HG02970 (cell line): ENCODE measurements around the gene THPO.
A peak's percentile ranks its signal among the peaks of the same experiment; 100 is the strongest.

Source experiments
- ATAC-seq: cut with Tn5 transposase; IDR thresholded peaks from one replicate; pipeline ENCODE4 v1.9.1; 2021; ENCODE audit warnings: mild to moderate bottlenecking, moderate library complexity, moderate number of reproducible peaks; ENCODE audit not compliant: unreplicated experiment, low FRiP score

Gene THPO

DNA sequence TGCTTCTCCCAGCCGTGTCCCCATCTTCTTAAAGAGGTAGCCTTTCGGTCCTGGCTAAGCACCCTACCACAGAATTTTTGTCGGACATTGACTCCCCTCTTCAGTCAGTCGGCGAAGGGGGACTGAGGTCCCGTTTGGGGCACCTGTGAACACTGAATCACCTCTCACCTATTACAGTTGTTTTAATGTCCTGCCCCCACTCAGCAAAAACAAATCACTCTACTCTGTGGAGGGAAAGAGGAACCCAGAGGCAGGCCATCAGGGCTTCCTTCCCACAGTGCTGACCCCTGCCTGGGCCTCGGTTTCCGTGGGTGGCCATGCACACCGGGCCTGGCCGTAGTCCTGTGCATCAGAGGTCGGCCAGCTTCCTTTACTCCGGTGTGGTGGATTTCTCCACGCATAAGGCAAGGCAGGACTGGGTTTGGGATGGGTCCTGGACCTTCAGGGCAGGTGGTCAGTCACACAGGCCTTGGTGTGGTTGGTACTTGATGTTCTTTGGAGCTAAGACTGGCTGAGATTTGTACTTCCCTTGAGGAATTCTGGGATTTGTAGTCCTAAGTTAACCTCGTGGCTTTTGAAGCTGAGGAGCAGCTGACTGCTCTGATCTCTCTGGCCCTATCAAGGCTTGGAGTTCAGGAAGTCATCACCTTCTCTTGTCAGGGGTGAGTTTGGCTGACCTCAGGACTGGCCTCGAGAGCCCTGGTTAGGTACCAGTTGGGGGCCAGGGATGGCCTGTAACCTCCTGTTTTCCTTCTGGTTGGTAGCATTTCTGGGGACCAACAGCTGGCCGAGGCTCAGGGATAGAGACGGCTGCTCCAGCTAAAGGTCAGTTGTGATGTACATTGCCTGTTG is 41.2 kb downstream of the THPO start:
- no peak for ATAC-seq

DNA sequence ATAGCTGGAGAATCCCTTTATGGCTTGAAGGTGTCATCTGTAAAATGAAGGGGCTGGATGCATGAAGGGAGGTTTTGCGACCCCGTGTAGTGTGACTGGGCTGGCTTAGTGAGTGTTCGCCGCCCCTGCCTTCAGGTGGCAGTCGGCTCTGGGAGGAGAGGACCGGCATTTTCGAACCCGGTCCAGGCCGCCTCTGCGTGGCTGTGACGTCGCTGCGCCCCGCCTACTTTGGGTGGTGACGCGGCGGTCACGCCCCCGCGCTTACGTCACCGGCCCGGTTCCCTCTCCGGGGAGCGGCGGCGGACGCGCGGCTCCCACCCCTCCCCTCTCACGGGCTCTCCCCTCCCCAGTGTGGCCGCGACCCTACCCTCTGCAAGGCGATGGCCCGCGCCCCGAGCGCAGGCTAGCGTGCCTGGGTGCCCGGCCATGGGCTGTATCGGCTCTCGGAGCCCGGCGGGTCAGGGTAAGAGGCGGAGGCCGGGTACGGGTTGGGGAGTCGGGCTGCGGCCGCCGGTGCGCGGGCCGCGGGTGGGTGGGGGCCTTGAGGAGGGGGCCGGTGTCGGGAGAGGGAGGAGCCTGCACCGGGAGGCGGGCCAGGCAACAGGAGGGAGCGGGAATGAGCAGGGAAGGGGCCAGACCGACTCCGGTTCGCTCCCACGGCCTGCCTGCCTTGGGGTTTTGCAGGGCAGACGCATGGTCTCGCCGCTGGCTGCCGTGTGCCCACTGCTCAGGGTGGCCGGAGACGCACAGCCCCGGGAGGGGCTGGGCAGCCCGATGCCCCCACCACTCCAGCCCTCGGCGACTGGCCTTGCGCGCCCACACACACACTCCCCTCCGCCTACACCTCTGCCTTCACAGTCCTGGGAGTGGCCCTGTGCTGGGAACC is 42.1 kb downstream of the THPO start:
- ATAC-seq: peak; percentile 63

DNA sequence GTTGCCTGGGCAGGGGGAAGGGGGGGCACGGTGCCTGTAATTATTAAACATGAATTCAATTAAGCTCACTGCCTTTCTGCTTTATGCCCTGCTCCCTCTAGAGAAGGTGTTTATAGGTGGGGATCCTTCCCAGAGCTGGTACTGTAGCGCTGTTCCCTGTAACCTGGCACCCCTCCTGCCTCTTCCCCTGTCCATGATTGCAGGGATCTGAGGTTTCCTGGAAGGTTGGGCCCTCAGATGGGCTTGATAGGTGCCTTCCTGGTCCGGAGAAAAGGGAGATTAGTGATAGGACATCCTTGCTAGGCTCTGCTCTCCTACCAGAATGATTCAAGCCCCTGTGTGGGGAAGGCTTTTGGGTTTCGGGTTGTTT is 42.7 kb downstream of the THPO start:
- peak; percentile 8 for ATAC-seq

DNA sequence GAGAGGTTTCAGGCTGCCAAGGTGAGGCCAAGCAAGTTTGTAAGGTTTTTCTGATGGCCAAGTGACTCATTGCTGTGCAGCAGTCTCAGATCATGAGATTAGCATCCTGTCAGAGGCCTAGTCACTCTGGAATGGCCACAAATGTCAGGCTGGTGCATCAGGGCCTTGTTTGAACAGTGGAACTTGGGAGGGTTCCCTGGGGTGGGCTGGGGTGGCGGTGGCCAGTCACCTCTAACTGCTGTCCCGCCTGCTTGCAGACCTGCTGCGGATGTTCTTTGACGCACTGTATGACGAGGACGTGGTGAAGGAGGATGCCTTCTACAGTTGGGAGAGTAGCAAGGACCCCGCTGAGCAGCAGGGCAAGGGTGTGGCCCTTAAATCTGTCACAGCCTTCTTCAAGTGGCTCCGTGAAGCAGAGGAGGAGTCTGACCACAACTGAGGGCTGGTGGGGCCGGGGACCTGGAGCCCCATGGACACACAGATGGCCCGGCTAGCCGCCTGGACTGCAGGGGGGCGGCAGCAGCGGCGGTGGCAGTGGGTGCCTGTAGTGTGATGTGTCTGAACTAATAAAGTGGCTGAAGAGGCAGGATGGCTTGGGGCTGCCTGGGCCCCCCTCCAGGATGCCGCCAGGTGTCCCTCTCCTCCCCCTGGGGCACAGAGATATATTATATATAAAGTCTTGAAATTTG is 43.4 kb downstream of the THPO start:
- ATAC-seq: no peak

DNA sequence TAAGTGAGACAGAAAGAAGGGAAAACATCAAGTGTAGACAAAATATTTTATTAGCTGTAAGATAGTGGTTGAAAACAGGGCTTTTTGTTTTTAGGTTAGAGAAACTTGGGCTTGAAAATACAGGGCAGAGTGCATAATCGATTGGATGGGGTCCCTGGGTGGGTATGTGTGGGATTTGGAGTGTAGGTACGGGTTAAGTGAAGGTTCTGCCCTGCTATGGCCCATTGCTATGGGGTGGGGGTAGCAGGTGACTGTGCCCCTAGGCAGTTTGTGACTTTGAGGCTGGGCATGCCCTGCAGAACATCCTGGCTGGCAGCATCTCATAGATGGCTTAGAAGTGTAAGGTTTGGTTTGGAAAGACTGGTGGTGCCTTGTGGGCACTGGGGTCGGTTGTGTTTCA is 44.3 kb downstream of the THPO start:
- no peak for ATAC-seq

DNA sequence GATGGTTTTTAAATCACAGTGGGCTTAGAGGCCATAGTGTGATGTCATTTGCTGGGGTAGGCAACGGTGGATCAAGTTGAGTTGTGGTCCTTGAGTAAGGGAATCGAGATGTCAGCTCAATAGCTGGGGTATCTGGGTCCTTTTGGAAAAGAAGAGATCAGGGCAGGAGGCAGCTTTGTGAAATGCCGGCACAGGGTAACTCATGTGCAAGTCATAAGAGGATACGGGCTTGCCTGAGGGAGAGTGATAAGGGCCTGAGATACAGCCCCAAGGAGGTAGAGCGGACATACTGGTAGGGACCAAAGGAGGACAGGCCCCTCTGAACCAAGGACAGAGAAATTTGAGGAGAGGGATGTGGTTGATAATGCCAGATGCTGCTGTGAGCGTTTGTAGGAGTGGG is 44.8 kb downstream of the THPO start:
- ATAC-seq: no peak

DNA sequence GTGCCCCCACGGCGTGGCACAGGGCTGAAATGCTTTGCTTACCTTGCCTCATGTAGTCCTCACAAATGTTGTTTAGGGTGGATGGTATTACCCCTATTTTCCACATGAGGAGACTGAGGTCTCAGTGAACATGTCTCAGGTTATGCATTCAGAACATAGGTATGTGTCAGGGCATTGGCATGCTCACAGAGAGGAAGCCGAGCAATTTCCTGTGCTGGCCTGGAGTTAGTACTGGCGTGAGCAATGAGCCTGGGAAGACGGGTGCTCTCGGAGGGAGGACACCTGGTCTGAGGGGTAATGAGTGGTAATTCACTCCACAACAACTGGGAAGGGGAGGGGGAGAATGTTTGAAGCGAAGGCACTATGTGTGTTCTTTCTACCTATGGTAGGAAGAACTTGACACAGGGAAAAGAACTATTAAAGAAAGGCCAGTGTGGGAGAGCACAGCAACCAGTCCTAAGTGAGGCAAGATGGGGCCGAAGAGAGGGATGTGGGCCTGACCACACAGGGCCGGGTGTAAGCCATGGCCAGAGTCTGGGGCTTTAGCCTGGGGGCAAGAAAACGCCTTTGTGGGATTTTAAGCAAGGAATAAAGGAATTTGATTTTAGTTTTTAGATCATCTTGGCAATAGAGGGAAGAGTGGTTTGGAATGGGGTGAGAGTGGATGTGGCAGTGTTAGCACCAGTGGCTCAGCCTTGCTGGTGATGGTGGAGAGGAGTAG is 45.5 kb downstream of the THPO start:
- ATAC-seq: no peak

DNA sequence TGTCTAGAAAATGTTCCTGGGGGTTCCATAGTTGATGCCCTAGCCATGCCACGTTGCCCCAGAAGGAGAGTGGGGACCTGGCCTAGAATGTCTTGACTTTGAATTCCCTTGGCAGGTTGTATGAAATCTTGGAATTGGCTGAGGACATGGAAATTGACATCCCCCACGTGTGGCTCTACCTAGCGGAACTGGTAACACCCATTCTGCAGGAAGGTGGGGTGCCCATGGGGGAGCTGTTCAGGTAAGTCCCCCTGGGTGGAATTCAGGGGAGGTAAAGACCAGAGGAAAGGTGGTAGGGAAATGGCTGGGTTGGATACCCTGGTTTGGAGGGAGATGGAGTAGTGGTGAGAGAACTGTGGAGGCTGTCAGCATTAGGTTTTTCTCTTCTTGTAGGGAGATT is 49.5 kb downstream of the THPO start:
- ATAC-seq: no peak

DNA sequence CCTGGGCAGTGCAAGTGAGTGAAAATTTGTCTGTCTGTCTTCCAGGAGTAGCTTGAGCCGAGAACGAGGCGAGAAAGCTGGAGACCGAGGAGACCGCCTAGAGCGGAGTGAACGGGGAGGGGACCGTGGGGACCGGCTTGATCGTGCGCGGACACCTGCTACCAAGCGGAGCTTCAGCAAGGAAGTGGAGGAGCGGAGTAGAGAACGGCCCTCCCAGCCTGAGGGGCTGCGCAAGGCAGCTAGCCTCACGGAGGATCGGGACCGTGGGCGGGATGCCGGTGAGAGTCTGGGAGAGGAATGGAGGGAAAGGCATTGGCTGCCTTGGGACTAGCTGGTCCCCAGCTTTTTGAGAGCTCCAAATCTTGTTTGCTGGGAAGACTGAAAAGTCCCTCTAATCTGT is 50.8 kb downstream of the THPO start:
- ATAC-seq: no peak

DNA sequence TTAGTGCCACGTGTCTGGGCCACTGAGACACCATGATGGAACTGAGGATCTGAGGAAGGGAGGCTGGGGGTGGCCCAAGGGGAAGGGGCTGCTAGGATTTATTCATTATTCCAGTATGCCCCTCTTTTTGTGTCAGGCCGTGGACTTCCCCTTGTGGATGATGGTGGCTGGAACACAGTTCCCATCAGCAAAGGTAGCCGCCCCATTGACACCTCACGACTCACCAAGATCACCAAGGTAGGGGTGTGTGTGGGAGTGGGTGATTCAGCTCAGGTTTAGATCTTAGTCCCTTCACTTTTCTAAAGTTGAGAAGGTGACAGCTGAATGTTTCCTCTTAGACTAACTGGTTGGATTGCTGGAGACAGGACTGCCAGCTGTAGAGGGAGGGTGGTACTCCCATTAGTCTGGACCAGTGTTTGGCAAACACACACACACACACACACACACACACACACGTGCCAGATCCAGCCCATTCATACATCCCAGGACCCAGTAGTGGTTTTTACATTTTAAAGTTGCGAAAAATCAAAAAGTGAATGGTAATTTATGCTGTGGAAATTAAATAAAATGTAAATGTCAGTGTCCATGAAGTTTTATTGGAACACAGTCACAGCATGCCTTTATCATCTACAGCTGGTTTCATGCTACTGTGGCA is 52.2 kb downstream of the THPO start:
- no peak for ATAC-seq

DNA sequence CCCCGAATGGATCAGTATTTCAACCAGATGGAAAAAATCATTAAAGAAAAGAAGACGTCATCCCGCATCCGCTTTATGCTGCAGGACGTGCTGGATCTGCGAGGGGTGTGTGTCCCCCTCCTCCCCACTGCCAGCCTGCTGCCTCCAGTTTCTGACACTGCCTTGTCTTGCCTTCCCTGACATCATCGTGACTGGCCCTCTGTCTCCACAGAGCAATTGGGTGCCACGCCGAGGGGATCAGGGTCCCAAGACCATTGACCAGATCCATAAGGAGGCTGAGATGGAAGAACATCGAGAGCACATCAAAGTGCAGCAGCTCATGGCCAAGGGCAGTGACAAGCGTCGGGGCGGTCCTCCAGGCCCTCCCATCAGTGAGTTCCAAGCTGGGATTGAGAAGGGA is 52.7 kb downstream of the THPO start:
- no peak for ATAC-seq

DNA sequence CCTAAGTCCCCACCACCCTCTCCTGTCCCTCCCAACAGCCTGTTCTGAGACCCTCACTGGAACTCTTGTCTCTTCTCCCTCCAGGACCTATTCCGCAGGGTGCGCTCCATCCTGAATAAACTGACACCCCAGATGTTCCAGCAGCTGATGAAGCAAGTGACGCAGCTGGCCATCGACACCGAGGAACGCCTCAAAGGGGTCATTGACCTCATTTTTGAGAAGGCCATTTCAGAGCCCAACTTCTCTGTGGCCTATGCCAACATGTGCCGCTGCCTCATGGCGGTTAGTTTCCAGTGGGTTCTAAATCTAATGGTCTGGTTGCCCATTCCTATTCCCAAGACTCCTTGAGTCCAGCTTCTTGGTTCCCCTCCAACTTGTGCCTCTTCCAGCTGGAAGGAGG is 54.3 kb downstream of the THPO start:
- ATAC-seq: no peak

DNA sequence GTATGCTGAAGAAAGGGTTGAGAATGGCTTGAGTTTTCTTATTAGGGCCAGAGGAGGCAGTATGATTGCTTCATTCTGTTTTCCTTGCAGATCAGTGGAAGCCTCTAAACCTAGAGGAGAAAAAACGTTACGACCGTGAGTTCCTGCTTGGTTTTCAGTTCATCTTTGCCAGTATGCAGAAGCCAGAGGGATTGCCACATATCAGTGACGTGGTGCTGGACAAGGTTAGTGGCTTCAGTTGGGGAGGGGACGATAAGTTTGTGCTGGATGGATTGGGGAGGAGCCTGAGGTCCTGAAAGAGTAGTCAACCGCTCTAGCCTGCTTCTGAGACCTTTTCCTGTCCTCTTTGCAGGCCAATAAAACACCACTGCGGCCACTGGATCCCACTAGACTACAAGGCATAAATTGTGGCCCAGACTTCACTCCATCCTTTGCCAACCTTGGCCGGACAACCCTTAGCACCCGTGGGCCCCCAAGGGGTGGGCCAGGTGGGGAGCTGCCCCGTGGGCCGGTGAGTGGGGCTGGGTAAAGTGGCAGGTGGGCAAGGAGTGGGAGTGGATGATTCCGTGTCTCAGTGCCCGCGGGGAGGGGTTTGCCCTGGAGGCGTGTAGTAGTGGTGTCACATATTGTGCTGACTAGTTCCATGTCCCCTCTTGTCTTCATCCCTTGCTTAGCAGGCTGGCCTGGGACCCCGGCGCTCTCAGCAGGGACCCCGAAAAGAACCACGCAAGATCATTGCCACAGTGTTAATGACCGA is 55.1 kb downstream of the THPO start:
- ATAC-seq: no peak
